ENCODE data around the gene SSBP4. TPM values are rescaled to one million over a fixed set of nuclear protein-coding genes. Genes with fewer than 3 reads are reported as not detected.

SSBP4 gene
- polyA plus RNA-seq, 1 of the 3 experiments (the other 2 are of a cell fraction) = 24.9 TPM

GRCh38 chr19:18446811-18447359, 27.7 kb downstream of the SSBP4 start:
- no peak for TF ChIP-seq USF1 (IDR thresholded peaks at IDR 0.05; ENCODE audit: borderline replicate concordance, low read depth)
- no peak for TF ChIP-seq TAF1 (IDR thresholded peaks at IDR 0.05; ENCODE audit: borderline replicate concordance, low read depth, low read length)
- TF ChIP-seq GABPA (IDR thresholded peaks at IDR 0.05; ENCODE audit: low read depth) = no peak
- no peak for TF ChIP-seq MXI1 (IDR thresholded peaks at IDR 0.05; ENCODE audit: low read depth, low read length)
- TF ChIP-seq NRF1 (IDR thresholded peaks at IDR 0.05; ENCODE audit: low read depth, low read length) = no peak
- Histone ChIP-seq H3K27me3 (ENCODE audit: insufficient read depth) (no peaks in the 10 kb centered on the region), H4K20me1 (ENCODE audit: insufficient read depth) (peaks cover 3% of the 10 kb centered on the region), H3K9ac (no peak overlapping the region), H3K4me1 (ENCODE audit: control insufficient read depth in 1 of 2, insufficient read depth in 2 of 2, low read depth in 1 of 2, low read length in 1 of 2) (peaks cover 0 to 2% of the 10 kb centered on the region in 2 experiments; a peak in 1 of 4 replicates), H3K27ac (ENCODE audit: low read depth in 2 of 2, low read length in 1 of 2) (no peak overlapping the region), H3K79me2 (ENCODE audit: insufficient read depth) (0 out of 2 replicates have a peak, but pooled peaks cover 3% of the 10 kb centered on the region), H3F3A (replicated peaks; ENCODE audit: insufficient read depth) (peaks cover 5% of the 10 kb centered on the region), H3K4me2 (no peak overlapping the region), H3K36me3 (replicated peaks in 1 of 2; ENCODE audit: control insufficient read depth in 1 of 2, insufficient read depth in 2 of 2, low read length in 1 of 2) (peaks cover 7 to 46% of the 10 kb centered on the region in 2 experiments), H3K4me3 (ENCODE audit: low read depth in 2 of 2, low read length in 1 of 2) (no peak overlapping the region), H2AFZ (ENCODE audit: low read depth) (no peak overlapping the region), H3K9me2 (no peaks in the 10 kb centered on the region), H3K9me3 (no peaks in the 10 kb centered on the region)
- POLR2A ChIA-PET = no interaction called here
- CTCF ChIA-PET = interaction anchor here (0.9 to 13.5 kb wide), 4 partner anchors 11 to 400 kb away, joined by 3 to 215 read pairs (median 4); no protein-coding TSS in a partner anchor
- DNase-seq = no peak
- 95% methylated on average over 4 of the region's 12 CpGs for WGBS (ENCODE audit: low lambda C conversion rate)

DNA sequence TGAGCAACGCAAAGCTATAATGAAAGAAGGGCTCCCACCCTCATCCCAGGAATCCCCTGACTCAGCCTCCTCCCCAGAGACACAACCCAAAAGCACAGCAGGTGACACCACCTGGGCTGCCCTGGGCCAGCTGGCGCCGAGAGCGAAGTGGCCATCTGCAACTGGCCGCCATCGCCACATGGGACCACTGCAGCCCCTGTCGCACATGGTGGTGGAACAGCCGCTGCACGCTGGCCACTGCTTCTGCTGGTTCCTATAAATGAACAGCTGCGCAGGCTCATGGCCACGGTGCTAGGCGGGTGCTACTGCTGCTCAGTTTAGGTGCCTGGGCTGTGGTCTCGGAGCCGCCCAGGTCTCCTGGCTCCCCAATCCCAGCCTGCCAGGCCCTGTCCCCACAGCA, 30.4 kb downstream of the SSBP4 start:
- Histone ChIP-seq H3F3A (replicated peaks; ENCODE audit: insufficient read depth) (no peaks in the 10 kb centered on the region), H3K27me3 (ENCODE audit: insufficient read depth) (no peaks in the 10 kb centered on the region), H3K9me3 (no peaks in the 10 kb centered on the region), H3K9ac (no peak overlapping the region), H3K27ac (ENCODE audit: low read depth in 2 of 2, low read length in 1 of 2) (no peak overlapping the region), H3K4me1 (ENCODE audit: control insufficient read depth in 1 of 2, insufficient read depth in 2 of 2, low read depth in 1 of 2, low read length in 1 of 2) (peaks cover 2 to 4% of the 10 kb centered on the region in 2 experiments; a peak in 1 of 4 replicates), H3K9me2 (no peaks in the 10 kb centered on the region), H3K4me3 (ENCODE audit: low read depth in 2 of 2, low read length in 1 of 2) (no peak overlapping the region), H3K4me2 (no peak overlapping the region), H4K20me1 (ENCODE audit: insufficient read depth) (peaks cover 7% of the 10 kb centered on the region), H3K36me3 (replicated peaks in 1 of 2; ENCODE audit: control insufficient read depth in 1 of 2, insufficient read depth in 2 of 2, low read length in 1 of 2) (peaks cover 7 to 36% of the 10 kb centered on the region in 2 experiments), H3K79me2 (ENCODE audit: insufficient read depth) (0 out of 2 replicates have a peak, but pooled peaks cover 3% of the 10 kb centered on the region), H2AFZ (ENCODE audit: low read depth) (no peak overlapping the region)
- no peak for DNase-seq
- WGBS (ENCODE audit: low lambda C conversion rate) = no CpG with 5 or more reads among the region's 14 CpGs
- POLR2A ChIA-PET = no interaction called here
- CTCF ChIA-PET = interaction anchor here (1.2 to 13.5 kb wide), 13 partner anchors 10 to 140 kb away, joined by 3 to 215 read pairs (median 11); partner anchors contain the start of genes ELL and REX1BD
- TF ChIP-seq USF1 (IDR thresholded peaks at IDR 0.05; ENCODE audit: borderline replicate concordance, low read depth) = no peak
- TF ChIP-seq SIN3A (IDR thresholded peaks at IDR 0.05; ENCODE audit: borderline replicate concordance, low read depth, low read length) = no peak
- TF ChIP-seq GATA2 (CRISPR knock-in tag; IDR thresholded peaks at IDR 0.05) = no peak
